NCI-H2227 treated with DMSO at 0.1 percent for 48 hours (cell line): ENCODE data around the gene RTTN.

Source experiments
- DNase-seq: peaks from one replicate; lab custom pipeline; 2025; lab: John Stamatoyannopoulos, UW

RTTN gene

DNA sequence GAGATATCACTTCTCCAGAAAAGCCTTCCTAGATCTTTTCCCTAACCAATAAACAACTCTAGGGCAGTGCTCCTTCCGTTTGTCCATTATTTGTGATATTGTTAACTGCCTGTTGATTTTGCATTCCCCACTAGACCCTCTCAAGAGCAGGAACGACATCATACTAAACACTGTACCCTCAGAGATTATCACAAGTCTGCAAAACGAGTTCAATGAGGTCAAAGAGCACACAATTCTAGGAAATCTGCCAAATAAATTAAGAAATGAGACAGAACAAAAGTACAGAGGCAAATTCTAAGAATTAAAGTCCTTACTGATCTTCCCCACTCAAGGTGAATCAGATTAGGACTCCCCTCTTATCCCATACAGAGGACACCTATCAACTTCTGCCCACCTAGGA, 7.6 kb downstream of the RTTN start:
- DNase-seq = no peak

DNA sequence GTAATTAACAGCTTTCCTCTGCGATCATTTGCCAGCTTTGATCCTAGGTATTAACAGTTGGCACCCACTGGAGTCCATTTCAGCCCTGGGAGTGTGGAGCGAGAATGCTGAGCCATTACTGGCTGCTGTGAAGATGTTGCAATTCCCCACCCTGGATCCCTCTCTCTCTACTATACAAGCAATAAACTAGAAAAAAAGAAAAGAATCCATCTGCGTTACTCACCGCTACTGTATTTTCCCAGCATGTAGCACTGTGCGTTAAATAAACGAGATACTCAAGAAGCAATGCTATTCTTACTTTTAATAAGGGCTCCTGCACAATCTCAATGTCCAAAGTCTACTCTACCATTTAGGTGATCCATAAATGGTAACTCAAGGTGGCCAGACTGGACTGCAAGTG, 8.5 kb downstream of the RTTN start:
- no peak for DNase-seq

DNA sequence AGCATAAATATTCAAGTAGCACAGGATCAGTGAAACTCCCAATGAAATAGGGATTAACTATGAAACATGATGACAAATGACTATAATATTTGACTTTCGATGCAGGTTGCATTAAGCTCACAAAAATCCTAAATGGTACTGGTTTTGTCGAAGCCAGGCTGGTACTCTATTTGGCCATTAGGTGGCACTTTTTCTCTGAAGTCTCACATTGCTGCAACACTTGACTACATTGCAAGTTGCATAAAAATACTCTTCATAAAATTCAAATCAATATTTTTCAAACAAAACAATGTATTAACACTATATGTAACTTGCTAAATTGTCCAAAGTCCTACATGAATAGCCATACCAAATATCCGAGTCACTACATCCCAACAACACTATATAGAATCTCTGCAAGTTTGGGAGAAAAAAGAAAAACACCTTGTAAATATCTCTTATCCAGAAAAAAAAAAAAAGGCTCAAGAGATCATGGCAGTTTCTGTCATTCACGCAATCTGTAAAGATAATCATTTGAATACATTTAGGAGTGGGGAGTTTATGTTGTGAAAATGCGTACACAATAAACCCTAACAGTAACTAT, 9.5 kb downstream of the RTTN start:
- peak; percentile 42 for DNase-seq

DNA sequence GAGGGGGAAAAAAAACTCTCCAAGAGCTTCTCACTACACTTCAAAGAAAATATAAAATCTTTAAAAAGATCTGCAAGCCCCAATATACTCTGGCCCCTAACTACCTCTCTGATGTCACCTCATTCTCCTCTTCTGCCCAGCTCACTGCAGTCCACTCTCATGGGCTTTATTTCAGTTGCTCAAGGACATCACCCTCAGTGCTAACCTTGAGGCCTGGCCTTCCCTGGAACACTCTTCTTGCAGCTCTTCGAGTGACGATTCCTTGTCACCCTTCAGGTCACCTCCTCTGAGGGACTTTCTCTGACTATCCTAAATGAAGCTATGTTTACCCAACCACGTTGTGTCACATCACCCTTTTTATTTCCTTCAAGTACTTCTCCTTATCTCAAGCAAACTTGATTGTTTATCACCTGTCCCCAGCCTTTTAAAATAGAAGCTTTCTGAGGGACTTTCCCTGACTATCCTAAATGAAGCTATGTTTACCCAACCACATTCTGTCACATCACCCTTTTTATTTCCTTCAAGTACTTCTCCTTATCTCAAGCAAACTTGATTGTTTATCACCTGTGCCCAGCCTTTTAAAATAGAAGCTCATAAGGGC, 10.4 kb downstream of the RTTN start:
- no peak for DNase-seq

DNA sequence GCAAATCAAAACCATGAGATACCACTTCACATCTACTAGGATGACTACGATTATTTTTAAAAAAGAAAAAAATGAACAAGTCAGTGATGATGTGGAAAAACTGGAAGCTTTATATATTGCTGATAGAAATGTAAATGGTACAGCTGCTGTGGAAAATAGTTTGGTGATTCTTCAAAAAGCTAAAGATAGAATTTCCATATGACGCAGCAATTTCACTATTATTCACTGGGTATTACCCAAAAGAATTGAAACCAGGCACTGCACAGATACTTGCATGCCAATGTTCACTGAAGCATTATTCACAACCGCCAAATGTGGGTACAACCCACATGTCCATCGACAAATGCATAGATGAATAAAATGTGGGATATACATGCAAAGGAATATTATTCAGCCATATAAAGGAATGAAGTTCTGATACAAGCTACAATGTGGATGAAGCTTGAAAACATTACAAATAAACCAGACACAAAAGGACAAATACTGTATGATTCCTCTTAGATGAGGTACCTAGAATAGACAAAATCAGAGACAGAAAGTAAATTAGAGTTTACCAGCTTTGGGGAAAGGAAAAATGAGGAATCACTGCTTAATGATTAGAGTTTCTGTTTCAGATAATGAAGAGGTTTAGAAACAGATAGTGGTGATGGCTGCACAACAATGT, 11.1 kb downstream of the RTTN start:
- no peak for DNase-seq

DNA sequence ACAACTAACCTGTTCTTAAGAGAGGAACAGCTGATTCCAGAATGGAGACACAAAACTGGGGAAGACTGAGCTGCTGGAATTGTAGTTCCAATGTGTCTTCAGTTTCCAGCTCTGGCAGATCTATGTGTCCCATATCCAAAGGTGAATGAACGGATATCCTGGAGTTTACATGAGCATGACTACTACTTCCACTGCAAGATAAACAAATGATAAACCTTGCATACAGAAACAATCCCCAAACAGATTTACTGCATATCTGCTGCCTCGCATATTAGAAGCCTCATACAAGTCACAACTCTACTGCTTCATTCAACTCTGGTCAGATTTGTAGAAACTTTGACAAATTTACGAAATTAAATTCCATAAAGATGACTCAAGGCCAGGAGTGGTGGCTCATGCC, 15.0 kb downstream of the RTTN start:
- DNase-seq = no peak

DNA sequence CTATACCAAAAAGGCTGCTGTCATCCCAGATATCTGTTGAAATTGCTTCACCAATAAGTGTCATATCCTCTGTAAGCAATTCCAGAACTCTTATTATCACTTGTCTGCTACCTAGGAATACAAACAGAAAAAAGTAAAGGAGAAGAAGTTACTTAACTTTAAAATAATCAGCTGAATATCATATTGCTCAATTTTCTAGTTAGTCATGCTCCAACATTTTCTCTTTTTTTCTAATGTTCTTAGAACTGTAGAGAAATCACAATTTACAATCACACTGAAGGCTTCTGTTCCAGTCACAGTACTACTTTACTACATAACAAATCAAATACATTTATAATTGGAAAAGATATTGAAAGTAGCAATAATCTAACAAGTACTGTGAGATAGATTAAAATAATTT, 17.4 kb downstream of the RTTN start:
- no peak for DNase-seq

DNA sequence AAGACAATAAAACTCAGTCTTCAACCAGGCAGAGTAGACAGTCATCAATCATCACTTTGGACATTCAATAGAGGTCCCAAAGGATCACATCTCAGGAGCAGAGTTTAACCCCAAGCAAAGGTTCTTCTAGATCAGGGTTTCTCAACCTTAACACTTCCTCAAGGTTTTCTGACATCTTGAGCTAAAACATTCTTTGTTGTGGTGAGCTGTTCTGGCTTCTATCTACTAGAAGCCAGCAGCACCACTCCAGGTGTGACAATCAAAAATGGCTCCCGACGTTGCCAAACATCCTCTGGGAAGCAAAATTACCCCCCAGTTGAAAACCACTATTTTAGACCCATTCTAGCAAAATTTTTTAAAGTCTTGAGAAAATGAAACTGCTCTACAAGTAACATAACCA, 22.0 kb downstream of the RTTN start:
- no peak for DNase-seq

DNA sequence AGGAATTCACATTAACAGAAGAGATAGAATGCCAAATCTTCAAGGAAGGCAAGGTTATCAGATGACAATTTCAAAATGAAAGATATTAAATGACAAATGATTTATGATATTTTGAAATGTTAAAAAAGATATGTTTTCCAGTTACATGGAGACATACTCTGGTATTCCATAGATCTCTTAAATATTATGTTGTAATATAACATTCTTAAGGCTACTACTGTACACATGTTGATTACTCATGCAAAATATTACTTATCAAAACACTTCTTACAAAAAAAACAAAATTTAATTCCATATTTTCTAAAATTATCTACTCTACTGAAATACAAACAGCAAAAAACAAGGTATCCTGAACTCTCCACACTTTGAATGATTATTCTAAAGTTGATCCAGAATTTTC, 22.9 kb downstream of the RTTN start:
- no peak for DNase-seq

DNA sequence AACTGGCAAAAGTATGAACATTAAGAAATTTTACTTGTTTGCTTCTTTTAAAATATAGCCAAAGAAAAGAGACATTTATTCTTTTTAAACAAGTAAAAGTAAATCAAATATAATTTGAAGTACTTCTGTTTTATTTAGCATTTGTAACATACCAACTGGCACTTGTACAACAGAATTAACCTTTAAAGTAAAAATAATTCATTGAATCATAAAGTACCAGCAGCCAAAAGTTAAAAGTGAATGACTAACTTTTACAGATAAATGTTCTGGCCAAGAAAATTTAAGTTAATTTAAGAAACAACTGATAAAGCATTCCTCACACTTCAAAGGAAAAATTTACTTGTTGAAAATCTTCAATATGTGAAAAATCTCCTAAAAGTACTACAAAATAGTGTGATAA, 23.8 kb downstream of the RTTN start:
- DNase-seq = no peak

DNA sequence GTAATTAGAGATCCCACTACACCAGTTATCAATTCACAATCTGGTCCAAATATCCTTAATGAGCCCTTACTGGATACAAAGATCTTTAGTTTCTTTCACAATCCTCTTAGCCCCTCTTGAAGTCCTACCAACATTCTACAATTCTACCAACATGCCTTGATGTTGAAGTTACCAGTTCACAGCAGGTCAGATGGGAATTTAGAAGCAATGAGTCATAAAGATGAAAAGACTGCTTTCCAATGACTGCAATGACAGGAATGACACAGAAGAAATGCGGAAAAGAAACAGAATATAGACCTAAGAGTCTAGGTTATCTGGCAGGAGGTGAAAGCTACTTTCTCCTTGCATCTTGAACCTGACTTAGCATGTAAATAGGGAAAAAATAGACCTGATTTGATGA, 24.5 kb downstream of the RTTN start:
- no peak for DNase-seq

DNA sequence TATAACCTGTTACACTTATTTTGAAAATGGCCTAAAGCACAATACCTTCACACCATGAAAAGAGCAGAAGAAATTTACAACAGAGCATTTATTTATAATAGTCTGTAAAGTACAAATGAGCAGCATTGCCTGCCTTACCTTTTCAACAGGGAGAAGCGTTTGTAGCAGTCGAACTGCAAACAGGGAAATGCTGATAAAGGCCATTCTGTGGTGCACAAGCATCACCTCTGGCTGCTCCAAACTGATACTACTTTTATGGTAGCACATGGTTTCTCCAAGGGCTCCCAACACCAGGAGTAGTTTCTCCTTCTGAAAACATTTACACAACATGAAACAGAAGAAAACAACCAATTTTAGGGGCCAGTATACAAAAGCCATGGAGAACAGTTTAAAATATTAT, 28.9 kb downstream of the RTTN start:
- no peak for DNase-seq

DNA sequence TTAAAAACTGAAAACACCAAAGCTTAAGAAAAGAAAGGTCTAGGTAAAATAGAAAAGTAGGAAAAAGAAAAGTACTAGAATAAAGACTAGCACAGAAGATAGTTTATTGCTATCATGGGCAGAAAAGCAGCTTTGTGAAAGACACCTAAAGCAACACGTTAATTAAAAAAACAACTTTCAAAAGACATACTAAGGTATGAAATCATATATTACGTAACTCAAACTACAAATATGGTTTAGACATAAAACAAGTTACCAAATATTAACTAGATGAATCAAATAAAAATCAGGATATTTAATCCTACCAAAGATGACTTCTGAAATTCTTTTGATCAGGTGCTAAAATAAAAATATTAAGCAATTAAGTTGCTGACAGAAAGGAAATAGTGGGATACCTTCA, 30.3 kb downstream of the RTTN start:
- DNase-seq = no peak

DNA sequence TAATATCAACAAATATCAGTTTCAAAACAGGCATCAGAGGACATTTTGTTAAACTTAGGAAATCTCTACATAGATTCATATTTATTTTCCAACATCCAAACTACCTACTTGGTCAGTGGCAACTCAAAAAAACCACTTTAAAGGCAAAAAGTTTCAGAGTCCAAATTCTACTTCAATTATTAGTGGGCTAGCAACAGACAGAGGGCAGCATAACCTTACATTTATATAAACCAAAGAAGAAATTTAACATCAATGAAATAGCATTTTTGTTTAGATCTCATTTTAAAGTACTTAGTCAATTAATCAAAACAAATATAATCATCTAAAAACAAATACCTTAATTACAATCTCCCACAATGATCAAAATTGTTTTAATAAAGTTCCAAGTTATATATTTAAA, 33.3 kb downstream of the RTTN start:
- DNase-seq = no peak

DNA sequence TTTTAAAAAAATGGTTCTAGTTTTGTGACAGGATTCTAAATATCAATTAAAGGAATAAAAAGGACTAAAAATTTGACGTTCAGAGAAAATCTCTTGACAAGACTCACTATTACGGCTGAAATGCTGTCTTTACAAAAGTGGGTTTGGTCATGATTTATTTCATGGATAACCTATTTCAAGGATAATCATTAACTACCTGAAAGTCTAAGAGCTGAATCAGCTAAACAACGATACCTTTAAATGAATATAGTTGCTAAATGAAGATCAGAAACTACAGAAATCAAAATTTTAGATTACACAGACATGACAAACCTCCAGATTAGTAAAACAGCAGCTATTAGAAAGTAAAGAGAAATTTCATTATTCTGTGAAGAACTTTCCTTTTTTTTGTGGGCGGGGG, 35.7 kb downstream of the RTTN start:
- DNase-seq = no peak

DNA sequence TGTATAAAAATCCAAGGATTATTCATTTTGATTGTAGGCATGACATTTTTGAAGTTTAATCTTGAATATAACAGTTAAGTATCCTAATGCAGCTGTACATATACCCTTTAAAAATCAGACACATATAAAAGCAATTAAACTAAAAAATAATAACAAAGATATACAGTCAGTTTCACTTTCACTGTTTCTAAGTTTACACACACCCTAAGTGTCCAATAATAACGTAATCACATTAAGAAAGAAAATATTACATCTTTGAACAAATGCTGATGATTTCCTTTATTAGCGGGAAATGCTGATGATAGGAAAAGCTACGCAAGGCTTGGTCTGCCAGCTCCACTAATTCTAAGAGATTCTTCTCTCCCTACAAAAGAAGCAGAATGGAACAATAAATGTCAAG, 38.8 kb downstream of the RTTN start:
- DNase-seq = no peak

DNA sequence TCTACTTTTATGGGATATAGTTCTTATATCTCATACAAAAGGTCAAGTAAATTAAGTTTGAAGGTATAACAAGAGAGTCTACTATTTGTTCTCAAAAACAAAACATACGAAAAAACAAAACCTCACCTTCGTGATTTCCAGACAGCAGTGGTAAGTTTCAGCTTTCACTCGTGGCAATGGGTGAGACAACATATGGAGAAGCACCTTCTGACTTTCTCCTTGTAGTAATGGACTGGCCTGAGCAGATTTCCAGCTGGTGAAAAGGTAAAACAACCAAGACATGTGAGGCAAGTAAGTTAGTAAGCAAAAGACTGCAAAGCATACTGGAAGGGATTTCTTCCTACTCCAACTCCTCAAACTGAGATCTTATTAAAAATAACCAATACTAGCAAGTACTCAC, 39.6 kb downstream of the RTTN start:
- DNase-seq = no peak

DNA sequence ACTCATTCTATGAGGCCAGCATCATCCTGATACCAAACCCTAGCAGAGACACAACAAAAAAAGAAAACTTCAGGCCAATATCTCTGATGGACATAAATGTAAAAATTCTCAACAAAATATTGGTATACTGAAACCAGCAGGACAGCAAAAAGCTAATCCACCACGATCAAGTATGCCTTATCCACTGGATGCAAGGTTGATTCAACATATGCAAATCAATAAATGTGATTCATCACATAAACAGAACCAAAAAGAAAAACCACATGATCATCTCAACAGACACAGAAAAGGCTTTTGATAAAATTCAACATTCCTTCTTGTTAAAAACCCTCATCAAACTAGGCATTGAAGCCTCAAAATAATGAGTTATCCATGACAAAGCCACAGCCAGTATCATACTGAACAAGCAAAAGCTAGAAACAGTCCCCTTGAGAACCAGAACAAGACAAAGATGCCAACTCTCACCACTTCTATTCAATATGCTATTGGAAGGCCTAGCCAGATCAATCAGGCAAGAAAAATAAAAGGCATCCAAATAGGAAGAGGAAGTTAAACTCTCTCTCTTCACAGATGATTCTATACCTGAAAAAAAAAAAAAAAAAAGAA, 45.3 kb downstream of the RTTN start:
- no peak for DNase-seq

DNA sequence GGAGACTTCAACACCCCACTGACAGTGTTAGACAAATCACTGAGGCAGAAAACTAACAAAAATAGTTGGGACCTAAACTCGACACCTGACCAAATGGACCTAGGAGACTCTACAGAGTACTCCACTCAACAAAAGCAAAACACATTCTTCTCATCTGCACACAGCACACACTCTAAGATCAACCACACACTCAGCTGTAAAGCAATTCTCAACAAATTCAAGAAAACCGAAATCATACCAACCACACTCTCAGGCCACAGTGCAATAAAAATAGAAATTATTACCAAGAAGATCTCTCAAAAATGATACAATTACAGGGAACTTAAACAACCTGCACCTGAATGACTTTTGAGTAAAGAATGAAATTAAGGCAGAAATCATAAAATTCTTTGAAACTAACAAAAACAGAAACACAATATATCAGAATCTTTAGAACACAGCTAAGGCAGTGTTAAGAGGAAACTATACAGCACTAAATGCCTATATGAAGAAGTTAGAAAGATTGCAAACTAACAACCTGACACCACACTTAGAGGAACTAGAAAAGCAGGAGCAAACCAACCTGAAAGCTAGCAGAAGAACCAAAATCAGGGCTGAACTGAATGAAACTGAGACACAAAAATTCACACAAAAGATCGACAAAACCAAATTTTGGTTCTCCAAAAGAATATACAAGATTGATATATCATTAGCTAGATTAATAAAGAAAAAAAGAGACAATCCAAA, 46.3 kb downstream of the RTTN start:
- DNase-seq = no peak

DNA sequence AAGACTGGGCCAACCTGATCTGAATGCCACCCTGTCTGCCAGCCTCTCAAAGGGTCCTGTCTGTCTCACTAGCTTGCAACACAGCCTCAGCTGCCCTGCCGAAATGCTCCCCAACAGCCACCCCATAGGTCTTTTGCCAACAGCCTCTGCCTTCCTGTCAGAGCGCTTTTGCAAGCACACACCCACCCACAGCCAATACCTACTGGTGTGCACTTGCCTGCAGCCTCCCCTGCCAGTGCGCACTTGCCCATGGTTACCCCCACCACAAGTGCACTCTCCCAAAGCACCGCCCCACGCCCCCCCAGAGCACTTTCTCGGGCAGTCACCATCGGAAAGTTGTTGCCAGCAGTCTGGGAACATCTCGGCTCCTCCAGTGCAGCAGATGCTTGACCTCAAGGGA, 48.6 kb downstream of the RTTN start:
- DNase-seq = no peak

DNA sequence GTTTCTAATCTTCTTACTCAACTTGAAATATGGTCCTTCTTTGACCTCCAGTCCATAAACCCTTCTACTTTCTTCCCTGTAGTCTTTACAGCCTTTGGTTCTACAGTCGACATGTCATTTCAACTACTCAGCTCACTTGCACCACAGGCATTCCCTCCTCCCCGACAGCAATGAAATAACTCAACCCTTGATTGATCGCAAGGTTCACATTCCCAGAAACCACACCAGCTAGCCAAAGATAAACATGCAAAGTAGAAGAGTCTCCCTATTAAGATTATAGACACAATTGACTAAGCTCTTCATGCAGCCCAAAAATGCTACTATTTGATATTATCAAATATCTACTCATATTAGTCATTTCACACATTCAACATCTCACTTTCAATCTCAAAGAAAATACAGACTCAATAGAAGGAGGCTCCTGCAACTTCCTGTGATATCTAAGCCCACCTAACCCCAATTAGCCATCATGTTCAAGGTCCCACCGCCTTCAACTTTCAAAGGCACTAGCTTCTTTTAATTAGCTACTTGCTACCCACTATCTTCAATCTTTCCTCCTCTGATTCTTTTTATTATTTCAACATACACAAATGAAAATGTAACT, 50.8 kb downstream of the RTTN start:
- no peak for DNase-seq

DNA sequence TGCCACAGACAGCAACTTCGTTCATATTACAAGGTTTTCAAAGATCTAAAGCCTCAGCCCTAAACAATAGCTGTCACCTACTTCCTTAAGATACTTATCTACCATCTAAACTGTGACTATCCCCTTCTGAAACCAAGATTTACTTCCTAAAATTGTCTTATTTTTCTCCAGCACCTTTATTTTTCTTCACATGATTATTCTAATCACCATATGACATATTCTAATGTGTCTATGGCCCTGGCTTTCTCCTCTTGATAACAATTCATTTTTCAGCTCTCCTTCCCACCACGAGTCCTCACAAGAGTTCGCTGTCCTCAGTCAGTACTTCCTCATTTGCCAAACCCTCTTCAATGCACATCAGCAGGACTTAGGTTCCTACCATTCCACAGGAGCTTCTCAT, 53.9 kb downstream of the RTTN start:
- DNase-seq = no peak
